SK-N-SH (cell line): ENCODE results near the gene TRIM29.

Experiments used
- CHD2 ChIP-seq: fragments of 150-350 bp; IDR thresholded peaks from 2 replicates; pipeline ENCODE4 v1.6.1; 2018; ENCODE audit warnings: low read length; ENCODE audit not compliant: partially characterized antibody
- CTCF ChIP-seq: fragments of 200-600 bp; sonication (generic); IDR thresholded peaks from 2 replicates; pipeline ENCODE4 v1.6.1; 2017; ENCODE audit warnings: antibody characterized with exemption, mild to moderate bottlenecking, moderate library complexity
- FOSL2 ChIP-seq: IDR thresholded peaks from 2 replicates; pipeline ENCODE4 v1.4.0; 2012; ENCODE audit warnings: low read depth, mild to moderate bottlenecking, moderate library complexity, borderline replicate concordance
- GATA2 ChIP-seq: sonication (generic); formaldehyde crosslinking; IDR thresholded peaks from 2 replicates; pipeline ENCODE4 v1.5.0; 2020; ENCODE audit warnings: mild to moderate bottlenecking, missing genetic modification reagents
- NFIC ChIP-seq: IDR thresholded peaks from 2 replicates; pipeline ENCODE4 v1.4.0; 2012; ENCODE audit warnings: borderline replicate concordance
- POLR2AphosphoS5 ChIP-seq: IDR thresholded peaks from 2 replicates; pipeline ENCODE4 v1.6.1; 2012; ENCODE audit warnings: low read depth, low read length
- RAD21 ChIP-seq: IDR thresholded peaks from 2 replicates; pipeline ENCODE4 v1.6.1; 2012; ENCODE audit warnings: mild to moderate bottlenecking, low read length
- SIN3A ChIP-seq: IDR thresholded peaks from 2 replicates; pipeline ENCODE4 v1.6.1; 2012; ENCODE audit warnings: low read depth, mild to moderate bottlenecking, low read length, moderate library complexity, borderline replicate concordance
- USF2 ChIP-seq: fragments of 150-350 bp; IDR thresholded peaks from 2 replicates; pipeline ENCODE4 v1.6.1; 2017; ENCODE audit warnings: antibody characterized with exemption, low read length, low read depth, borderline replicate concordance

DNA sequence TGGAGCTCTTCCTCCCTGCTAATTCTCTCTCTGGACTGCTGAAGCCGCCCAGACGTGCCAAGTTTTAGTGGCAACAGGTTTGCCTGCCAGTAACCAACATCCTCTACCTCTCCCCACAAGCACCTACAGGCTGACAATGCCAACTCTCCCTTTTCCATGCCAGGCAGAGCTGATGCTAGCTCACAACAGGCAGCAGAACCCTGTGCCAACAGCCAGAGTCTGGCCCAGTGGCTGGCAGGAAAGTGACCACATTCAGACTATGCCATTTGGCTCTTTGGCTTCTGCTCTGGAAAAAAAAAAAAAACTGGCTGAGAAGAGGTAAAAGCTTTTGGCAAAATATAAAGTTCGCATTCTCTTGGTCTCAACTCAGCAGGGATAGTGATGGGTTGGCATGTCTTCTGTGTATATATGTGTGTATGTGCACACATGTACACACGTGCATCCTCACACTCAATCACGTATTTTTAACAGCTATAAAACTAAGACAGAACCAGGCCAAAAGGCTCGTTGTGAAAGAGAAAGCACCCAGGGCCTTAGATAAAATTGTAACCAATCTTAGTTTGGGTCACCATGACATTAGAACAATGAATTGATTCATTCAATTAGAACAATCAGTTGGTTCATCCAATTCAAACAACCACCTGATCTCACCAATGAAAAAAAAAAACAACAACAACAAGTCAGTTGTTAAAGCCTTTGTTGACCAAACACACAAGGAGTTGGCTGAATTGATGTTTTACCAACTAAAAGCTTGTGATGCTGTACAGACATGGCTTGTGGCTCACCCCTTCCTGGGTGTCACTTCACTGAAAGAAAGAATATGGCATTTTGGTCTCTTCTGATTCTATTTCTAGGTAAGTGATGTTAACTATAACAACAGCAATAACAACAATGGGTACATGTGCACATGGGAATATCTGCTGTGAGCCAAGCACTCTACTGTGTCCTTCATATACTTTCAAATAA lies 48.6 kb downstream of the TRIM29 start:
- TF ChIP-seq RAD21 = no peak
- TF ChIP-seq CTCF = no peak
- TF ChIP-seq NFIC = no peak
- TF ChIP-seq CHD2 = no peak
- TF ChIP-seq GATA2 (CRISPR knock-in tag) = no peak
- no peak for TF ChIP-seq FOSL2
- no peak for TF ChIP-seq USF2
- TF ChIP-seq POLR2AphosphoS5 = no peak
- TF ChIP-seq SIN3A = no peak
